HG03439 (cell line): ENCODE results near the gene FBXL14.

ENCODE experiments used
- ATAC-seq: cut with Tn5 transposase; IDR thresholded peaks from one replicate; pipeline ENCODE4 v1.9.1; 2021; ENCODE audit warnings: mild to moderate bottlenecking, moderate library complexity; ENCODE audit not compliant: unreplicated experiment

The FBXL14 gene

DNA sequence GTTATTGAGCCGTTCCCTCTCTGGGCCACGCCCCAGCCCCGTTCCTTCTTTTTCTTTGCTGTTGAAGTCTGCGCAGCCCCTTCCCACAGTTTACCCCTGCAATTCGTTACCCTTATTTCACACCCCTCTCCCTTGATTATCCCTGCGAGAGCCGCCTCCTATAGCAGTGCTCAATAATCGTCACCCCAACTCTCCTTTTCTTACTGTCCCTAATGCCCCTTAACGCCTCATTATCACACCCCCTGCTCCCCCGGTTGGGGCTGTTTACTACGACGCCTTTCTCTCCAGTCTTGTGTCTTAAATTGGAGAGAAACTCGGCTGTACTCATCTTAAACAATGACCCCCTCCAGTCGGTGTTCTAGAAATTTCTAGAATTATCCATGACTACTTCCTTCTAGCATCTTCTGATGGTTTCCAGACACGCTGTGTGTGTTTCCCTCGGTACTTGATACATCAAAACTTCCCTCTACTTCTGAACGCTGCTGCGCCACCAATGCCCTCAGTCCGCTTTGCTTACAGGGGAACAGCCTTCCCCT is 713 bp upstream of the FBXL14 start:
- no peak for ATAC-seq

DNA sequence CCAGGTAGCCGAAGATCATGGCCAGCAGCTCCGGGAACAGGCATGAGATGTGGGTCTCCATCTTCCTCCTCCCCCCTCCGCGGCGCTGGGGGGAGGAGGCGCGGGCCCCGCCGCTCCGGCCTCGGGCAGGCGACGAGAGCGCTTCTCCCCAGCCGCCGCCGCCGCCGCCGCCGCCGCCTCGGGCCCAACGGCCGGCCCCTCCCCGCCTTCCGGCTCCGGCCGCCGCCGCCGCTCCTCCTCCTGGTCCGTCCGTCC is 448 bp downstream of the FBXL14 start:
- ATAC-seq = peak; percentile 45

DNA sequence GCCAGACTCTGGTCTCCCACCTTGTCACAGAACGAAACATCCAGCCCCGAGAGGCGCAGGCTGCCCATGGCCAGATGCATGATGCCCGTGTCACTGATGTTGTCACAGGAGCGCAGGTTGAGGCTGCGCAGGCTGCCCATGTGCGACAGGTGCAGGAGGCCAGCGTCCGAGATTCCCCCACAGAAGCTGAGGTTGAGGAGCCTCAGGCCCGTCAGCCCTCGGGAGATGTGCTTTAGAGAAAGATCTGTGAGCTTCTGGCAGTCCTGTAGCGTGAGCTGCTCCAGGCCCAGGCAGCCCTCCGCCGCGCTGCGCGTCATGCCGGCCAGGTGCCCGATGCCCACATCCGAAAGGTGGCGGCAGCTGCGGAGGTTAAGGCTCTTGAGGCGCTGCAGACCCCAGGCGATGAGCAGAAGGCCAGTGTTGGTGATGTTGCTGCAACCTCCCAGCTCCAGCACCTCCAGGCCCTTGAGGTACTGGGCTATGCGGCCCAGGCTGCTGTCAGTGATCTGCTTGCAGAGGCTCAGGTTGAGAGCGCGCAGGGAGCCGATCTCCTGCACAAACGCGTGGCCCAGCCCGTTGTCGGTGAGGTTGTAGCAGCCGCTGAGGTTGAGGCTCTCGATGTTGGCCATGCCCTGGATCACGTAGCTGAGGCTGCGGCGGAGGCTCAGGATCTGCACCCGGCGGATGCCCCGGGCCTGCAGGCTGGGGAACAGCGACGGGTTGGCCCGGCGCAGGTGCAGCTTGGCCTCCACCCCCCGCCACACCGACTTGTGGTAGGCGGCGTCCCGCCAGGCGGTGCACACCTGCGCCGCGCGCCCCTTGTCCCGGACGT is 991 bp downstream of the FBXL14 start:
- peak; percentile 24 for ATAC-seq

DNA sequence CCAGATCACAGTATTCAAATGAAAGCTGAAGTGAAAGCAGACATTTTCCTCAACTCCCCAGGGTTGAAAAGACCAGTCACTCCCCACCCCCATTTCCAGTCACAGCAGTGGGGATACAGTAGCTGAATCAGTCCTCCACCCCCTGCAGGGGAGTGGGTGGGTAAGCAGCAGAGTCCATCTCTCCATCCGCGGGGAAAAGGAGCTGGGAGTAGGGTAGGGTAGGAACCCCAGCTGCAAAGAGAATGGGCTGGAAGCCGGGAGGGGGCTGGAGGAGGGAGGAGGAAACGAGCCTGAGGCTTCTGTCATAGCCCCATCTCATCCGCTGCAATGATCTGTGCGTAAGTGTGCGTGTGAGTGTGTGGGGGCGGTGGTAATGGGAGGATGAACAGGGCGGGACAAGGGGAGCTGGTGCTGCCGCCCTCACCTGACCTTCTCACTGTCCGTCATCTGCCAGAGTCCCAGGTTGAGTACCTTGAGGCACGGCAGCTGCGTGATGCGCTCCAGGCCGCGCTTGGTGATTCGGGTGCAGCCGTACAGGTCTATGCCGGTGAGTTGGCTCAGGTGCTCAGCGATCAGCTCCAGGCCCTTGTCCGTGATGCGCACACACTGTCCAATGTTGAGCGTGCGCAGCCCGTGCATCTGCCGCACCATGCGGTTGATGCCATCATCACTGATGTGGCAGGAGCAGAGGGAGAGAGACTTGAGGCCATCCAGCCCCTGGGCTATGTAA is 1.8 kb downstream of the FBXL14 start:
- ATAC-seq = no peak

DNA sequence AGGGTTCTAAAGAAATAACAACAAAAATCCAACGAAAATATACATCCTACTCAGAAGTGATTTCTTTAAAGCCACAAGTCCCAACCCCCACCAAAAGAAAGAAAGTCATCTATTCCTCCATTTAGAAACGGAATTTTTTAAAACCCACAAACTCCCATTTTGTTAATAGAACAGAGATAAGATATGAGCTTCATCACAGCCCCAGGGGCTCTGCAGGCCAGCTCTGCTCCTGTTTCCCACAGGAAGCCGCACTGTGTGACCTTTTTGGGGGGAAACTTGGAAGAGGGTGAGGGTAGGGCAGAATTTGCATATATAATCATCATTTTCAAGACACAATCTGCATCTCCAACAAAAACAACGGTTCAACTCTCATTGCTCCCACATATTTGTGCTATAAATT is 2.8 kb downstream of the FBXL14 start:
- ATAC-seq = no peak

DNA sequence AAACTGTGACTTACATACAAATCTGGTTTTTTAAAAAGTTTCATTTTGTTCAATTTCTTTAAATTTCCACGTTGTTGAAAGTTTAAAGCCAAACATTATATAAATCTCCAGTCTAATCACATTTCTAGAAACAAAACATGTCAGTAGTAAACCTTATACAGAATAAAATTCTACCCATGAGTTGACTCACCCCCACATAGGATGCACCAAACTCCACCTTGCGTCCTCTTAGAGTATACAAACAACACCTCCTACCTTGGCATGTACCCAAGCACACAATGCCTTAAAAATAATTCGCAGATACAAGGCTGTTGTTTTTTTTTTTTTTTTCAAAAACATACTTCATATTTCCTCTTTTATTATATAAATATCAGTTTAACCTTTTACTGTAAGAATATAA is 3.3 kb downstream of the FBXL14 start:
- ATAC-seq = no peak

DNA sequence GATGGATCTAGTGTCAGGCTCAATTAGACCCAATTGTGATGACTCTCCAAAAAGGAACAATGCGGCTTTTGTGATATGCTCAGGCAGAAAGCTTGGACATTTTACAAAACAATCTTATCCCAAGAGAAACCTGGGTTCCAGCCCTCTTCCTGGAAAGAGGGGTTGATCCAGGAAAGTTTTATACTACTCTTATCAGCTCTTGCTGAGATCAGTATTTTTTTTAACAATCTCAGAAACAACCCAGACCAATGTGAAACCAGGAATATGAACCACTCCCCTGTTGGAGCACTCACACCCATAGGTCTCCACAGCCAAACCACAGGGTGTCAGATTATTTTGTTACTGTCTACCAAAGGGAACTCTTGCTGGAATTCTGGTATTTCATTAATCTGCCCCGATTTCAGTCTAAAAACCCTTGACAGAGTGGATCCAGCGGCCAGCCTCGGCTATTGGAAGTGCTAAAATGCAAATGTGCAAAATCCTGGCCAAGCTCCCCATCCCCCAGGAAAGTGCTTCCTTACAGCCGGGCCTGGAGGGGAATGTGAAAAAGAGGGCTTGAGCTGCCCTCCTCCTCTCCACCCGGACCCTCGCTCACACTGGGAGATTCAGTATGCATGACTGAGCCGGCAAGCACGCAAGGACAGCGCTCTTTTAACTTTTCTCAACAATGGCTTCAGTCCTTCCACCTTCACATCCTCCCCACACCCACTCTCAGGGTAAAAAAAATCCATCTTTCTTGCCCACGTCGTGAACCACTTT is 4.0 kb downstream of the FBXL14 start:
- ATAC-seq = no peak

DNA sequence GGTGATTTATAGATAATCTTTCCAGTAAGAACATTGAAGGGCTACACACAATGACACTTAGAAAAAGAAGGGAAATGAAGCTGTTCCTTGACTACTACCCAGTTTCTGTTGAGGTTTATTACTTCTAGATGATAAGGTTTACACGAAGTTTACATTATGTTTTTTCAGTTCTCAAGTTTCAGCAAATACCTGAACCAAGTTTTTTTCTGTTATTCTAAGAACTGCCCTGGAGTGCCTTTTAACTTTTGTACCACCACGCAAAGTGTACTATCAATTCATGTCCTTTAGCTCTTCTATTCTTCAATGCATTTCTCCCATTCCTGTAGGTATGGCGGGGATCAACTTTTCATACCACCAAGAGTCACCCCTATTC is 5.8 kb downstream of the FBXL14 start:
- no peak for ATAC-seq

DNA sequence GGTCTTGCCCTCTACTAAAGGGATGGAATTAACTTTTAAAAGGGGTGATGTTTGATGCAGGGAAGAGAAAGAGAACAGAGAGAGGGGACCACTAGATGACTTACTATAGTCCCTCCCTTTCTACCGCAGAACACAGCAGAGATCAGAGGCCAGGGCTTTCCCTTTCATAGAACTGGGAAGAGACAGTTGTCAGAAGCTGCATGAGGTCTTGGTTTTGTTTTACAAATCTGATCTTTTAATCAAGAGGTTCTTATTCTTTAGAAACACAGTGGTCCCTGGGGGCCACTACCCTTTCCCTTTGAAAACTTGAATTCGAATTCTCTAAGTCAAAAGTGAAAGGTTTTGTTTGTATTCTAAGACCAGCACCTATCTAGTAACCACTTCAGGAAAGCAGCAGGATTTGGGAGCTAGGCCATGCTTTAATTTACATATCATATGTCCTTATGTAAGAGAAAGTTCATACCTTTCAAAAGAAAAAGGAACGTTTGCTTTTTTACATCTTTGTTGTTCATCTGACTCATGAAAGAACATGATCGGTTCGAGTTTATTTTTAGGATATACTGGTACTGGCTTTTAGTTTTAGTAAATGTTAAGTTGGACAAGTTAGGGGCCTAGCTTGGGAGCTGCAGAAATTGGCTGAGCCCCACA is 6.3 kb downstream of the FBXL14 start:
- no peak for ATAC-seq

DNA sequence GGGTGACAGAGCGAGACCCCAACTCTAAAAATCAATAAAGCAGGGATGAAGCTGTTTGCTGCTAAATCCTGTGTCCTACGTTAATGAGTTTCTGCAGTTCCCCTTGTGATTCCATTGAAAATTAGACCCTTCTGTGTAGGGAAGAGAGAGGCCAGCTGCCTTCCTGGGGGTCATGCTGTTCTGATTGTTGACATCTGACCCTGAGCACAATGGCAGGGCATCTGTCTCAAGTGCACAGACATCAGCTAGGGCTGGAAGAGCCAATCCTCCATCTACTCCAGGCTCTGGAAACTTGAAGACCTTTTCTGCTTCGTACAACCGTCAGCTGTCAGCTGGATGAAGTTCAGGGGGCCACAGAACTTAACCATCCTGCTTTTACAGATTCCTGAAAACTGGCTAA is 10.1 kb downstream of the FBXL14 start:
- ATAC-seq = no peak

DNA sequence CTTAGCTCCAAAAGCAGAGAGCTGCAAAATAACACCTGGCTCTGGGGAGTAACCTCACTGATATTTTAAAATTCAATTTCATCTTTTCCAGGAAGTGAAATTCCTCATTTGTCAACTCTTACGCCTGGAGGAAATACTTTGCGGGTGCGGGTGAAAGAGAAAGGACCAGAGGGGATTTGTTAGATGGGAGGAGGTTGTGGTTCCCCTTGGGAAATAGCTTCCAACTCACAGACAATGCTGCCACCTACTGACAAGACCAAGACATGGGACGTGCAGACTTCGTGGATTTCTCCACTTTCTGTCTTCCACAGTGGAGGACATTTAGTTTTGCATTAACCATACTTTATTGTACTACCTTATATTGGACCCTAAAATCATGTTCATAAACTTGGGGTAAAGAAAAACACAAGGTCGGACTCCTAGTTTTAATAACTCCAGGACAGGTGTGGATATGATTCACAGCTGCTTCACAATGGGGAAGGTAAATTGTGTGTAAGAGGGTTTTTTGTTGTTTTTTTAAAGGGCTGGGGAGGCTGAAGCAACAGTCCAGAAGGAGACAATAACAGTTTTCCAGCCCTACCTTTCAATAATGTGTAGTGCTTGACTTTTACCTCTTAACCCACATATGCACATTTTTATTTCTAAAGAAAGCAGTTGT is 10.8 kb downstream of the FBXL14 start:
- ATAC-seq = no peak

DNA sequence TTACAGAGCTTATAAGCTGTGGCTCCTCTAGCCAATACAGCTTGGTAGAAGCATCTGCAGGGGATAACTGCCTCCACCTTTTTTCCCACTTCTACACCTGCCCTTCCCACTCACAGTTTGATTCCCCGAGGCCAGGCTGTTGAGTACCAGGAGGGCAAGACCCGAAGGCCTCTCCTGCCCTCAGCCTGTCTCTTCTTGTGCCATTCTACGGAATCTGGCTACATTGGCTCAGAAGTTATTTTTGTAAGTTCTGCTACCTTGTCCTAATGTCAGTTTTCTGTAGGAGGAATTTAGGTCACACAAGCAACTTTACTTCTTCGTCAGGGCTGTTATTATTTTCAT is 11.7 kb downstream of the FBXL14 start:
- no peak for ATAC-seq

DNA sequence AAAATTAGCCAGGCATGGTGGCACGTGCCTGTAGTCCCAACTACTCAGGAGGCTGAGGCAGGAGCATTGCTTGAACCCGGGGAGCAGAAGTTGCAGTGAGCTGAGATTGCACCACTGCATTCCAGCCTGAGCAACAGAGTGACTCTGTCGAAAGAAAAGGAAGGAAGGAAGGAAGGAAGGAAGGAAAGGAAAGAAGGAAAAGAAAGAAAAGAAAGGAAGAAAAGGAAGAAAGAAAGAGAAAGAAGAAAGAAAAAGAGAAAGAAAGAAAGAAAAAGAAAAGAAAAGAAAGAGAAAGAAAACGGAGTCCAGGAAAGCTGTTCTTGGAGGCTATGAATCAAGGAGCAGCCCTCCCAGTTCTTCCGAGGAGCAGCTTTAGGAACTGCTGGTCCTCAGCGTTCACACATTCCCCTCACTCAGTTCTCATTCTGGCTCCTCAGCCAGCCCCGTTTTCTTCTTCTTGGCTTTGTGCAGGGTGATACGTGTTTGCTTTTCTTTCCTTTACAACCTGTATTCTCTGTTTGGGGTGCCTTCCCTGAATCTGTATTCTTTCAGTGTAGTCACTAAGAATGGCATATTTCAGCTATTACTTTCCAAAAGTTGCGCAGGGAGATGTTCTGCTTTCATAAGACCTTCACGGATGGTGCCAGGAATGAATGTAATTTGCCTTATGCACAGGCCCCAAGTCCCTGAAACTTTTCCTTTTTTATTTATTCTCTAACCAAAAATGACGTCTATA is 12.2 kb downstream of the FBXL14 start:
- ATAC-seq = no peak

DNA sequence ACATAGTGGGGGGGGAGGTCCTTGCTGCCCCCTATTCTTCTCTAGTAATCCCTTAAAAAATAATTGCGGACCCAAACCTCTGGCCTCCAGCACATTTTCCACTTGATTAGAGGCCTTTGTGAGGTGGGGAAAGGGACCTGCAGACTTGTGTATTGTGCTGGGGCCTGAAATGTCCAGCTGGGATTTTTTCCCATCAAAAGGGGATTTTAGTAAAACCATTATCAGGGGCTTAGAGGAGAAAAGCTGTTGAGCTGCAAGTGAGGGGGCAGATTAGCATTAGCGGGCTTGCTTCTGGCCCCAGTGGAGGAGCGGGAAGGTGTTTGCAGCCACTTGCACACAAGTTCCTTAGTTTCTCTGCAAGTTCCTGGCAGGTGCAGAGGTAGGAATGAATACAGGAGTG is 13.9 kb downstream of the FBXL14 start:
- no peak for ATAC-seq

DNA sequence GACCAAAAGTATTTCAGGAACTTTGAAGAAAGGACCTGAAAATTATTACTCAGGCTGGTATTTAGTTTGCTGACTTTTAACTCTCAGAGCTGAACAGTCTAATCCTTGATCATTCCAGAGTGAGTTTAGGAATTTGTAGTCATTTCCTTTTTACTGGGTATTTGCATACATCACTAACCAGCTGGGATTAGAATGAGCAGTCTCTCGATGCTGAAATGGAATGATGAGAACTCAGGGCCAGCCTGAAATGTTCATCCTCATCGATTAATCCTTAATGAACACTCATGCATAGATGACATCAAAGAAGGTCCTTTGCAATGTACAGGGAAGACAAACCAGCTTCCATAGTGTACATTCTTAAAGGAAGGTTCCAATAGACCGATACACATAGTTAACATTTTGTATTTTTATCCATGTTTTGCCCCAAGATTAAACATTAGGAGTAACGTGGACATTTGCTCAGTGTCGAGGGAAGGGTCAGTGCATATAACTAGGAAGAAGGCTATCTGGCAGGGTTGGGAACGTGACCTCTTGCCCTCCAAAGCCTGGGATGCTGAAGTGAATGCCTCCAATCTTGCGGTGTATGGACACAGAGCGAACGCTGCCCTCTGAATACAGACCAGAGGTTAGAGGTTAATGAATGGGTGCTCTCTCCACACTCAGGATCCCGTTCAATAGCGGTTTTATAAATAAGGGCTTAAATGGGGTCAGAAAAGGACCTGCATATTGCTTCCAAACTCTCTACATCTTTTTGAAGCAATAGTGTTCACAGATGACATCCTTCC is 14.5 kb downstream of the FBXL14 start:
- no peak for ATAC-seq

DNA sequence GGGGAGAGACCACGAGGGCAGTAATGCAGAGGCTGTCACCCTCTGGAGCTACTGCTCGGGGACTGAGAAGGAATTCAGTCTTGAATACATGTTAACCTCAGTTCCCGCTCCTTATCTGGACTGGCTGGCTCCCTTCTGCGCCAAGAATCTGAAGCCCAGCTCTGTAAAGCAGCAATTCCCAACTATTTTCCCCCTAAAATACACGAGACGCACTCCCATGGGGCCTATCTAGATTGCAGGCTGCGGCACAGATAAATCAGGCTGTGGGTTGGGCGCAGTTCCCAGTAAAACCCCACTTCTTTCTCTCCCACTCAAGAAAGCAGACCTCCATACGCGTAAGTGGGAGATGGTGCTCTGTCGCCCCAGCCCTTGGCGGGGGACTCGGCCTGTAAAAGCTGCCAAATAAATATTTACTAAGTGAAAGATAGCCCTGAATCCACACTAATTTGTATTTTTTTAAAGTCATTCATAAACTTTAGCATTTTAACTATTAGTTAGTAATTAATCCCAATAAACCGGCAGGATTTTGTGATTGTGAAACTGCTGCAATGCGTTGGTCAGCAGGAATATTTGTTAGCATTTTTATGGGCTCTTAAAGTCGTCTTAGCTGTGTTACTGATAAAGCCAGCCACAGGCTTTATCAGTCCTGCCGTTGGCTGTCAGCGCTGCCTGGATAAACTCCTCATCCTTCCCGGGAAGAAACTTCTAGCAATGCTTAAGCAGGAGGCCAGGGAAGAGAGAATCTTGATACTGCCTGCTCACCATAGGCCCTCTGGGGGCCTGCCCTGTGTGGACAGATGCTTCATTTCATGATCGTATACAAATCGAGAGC is 17.8 kb downstream of the FBXL14 start:
- ATAC-seq = no peak

DNA sequence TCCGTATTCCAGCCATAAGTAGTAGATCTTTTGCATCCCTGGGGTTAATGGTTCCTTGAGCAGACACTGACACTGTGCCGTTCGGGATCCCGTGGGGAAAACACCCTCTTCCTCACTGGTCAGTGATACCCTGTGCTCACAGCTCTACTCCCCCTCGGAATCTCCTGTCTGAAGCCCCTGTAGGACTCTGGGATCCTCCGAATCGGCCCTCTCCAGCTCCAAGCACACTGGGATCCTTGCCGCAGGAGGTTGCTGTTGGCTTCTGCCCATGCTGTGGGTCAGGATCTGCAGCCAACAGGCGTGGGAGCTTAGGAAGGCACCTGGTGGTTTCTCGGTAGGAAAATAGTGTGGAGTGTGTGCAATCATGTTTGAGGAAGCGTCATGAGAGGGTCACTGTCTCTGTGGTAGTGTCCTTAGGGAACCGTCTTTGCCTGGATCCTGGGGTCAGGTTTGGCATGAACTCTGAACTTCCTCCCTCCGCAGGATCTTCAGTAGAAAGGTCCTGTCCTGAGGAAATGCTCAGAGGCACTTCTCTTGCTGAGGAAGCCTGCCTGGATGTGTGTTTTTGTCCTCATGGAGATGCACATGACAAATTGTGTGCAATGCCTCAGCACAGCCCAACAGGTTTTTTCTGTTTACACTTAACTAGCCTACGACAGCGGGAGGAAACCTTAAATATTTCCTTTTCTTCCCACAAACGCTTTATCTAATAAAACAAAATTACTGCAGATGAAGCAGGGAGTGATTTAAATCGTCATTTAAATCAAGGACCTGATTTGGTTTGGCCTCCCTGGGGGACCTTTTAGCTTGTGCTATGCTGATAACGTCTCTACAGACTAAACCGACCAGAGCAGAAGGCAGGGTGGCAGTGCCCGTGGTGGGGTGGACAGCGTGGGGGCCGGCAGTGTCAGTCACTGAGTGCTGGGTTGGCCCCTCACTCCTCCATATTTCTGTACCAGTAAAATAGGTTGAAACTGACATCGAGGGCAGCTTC is 18.7 kb downstream of the FBXL14 start:
- no peak for ATAC-seq
